Progenitor cell of endocrine pancreas (in vitro differentiated cells): ENCODE data around the gene RXFP1. TPM values are rescaled to one million over a fixed set of nuclear protein-coding genes. Genes with fewer than 3 reads are reported as not detected.

Experiments
- DNase-seq: peaks from one replicate; pipeline ENCODE4 v3.0.0; 2021; ENCODE audit warnings: low spot score; ENCODE audit not compliant: unreplicated experiment
- H3K27ac Mint-ChIP-seq: 2 replicates; pipeline ENCODE4 v1.8.0; 2021; ENCODE audit warnings: mild to moderate bottlenecking, moderate library complexity, mixed read lengths
- H3K27me3 Mint-ChIP-seq: 2 replicates; pipeline ENCODE4 v1.8.0; 2021; ENCODE audit warnings: mixed read lengths
- H3K36me3 Mint-ChIP-seq: 2 replicates; pipeline ENCODE4 v1.8.0; 2022; ENCODE audit warnings: mixed read lengths; ENCODE audit not compliant: insufficient read depth
- H3K4me1 Mint-ChIP-seq: 2 replicates; pipeline ENCODE4 v1.8.0; 2021; ENCODE audit warnings: low read depth, mixed read lengths
- H3K4me3 Mint-ChIP-seq: 2 replicates; pipeline ENCODE4 v1.8.0; 2021; ENCODE audit warnings: low read depth, mild to moderate bottlenecking, moderate library complexity, mixed read lengths
- H3K9me3 Mint-ChIP-seq: 2 replicates; pipeline ENCODE4 v1.8.0; 2021; ENCODE audit warnings: low read depth, mixed read lengths
- total RNA-seq: library from RNA; stranded (reverse); gene quantifications from 2 replicates; pipeline ENCODE4 v1.2.1, GENCODE V29; 2021
- TF ChIP-seq, protein P1 (sequence below): fragments of 200-600 bp; sonication (generic); IDR thresholded peaks from one replicate; pipeline ENCODE4 v1.5.0; 2021; ENCODE audit warnings: antibody characterized with exemption, mild to moderate bottlenecking; ENCODE audit not compliant: unreplicated experiment

RXFP1 gene
- total RNA-seq, 1 donor from 2014 or later, result not detected

DNA sequence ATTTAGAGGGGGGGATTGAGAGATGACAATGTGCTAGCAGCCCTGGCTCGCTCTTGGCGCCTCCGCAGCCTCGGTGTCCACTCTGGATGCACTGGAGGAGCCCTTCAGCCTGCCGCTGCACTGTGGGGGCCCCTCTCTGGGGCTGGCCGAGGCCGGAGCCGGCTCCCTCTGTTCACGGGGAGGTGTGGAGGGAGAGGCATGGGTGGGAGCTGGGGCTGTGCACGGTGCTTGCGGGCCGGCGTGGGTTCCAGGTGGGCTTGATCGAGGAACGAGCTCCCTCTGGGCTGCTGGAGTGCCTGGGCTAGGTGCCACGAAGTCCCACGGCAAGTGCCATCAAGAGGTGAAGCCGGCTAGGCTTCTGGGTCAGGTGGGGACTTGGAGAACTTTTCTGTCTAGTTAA lies 143.1 kb downstream of the RXFP1 start:
- H3K4me3 Mint-ChIP-seq, result no peak overlapping the region
- no peaks in the 10 kb centered on the region for H3K27me3 Mint-ChIP-seq
- TF ChIP-seq, protein P1, sequence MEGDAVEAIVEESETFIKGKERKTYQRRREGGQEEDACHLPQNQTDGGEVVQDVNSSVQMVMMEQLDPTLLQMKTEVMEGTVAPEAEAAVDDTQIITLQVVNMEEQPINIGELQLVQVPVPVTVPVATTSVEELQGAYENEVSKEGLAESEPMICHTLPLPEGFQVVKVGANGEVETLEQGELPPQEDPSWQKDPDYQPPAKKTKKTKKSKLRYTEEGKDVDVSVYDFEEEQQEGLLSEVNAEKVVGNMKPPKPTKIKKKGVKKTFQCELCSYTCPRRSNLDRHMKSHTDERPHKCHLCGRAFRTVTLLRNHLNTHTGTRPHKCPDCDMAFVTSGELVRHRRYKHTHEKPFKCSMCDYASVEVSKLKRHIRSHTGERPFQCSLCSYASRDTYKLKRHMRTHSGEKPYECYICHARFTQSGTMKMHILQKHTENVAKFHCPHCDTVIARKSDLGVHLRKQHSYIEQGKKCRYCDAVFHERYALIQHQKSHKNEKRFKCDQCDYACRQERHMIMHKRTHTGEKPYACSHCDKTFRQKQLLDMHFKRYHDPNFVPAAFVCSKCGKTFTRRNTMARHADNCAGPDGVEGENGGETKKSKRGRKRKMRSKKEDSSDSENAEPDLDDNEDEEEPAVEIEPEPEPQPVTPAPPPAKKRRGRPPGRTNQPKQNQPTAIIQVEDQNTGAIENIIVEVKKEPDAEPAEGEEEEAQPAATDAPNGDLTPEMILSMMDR, result no peak
- H3K4me1 Mint-ChIP-seq, result peaks cover 10% of the 10 kb centered on the region
- no peak overlapping the region for H3K27ac Mint-ChIP-seq
- peaks cover 13% of the 10 kb centered on the region for H3K36me3 Mint-ChIP-seq
- DNase-seq, result no peak
- no peaks in the 10 kb centered on the region for H3K9me3 Mint-ChIP-seq

DNA sequence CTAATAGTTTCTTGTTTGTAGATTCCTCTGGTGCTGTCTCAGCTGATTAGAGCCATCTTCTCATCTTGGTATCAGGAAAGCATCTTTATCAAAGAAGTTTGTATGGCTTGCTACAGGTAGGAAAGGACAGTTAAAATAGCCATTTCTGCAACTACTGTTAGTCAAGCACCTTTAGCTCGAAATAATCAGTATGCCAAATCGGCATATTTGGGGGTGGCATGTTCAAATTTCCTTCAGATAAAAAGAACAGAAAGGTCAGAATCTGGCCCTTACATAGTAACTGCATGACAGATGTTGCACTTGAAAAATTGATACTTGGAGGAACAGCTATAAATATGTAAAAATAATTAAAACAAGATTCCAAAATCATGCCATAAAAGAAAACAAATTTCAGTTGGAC lies 145.2 kb downstream of the RXFP1 start:
- Mint-ChIP-seq H3K9me3 (no peaks in the 10 kb centered on the region), H3K4me1 (peaks cover 18% of the 10 kb centered on the region), H3K27ac (no peak overlapping the region)

DNA sequence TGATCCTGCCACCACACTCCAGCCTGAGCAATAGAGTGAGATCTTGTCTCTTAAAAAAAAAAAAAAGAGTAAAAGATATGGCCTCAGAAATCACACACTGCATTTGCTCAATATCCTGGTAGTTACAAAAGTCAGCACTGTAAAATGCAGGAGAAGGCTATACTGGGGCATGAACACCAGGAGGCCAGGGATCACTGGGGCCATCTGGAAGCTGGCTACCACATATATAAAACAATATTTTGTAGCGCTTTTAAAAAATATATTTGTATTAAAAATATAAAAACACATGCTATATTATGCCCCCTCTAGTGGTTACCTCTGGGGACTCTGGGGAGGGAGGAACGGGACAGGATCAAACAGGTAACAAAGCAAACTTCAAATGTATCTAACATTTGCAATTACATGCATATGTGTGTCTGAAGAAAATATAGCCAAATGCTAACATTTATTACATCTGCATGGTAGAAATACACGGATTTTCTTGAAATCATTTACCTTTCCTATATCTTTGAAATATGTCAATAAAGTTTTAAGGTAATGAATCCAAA lies 146.0 kb downstream of the RXFP1 start:
- H3K27ac Mint-ChIP-seq, result no peak overlapping the region
- peaks cover 13% of the 10 kb centered on the region for H3K36me3 Mint-ChIP-seq
- no peaks in the 10 kb centered on the region for H3K27me3 Mint-ChIP-seq
- H3K4me3 Mint-ChIP-seq, result no peak overlapping the region
- no peaks in the 10 kb centered on the region for H3K9me3 Mint-ChIP-seq
- TF ChIP-seq, protein P1, result peak; percentile 64
- H3K4me1 Mint-ChIP-seq, result peaks cover 21% of the 10 kb centered on the region
- no peak for DNase-seq

More for the DNA sequence above, 145.2 kb downstream of the RXFP1 start:
- no peak overlapping the region for H3K4me3 Mint-ChIP-seq
- no peaks in the 10 kb centered on the region for H3K27me3 Mint-ChIP-seq
- TF ChIP-seq, protein P1, result no peak
- no peak for DNase-seq
- H3K36me3 Mint-ChIP-seq, result peaks cover 13% of the 10 kb centered on the region

DNA sequence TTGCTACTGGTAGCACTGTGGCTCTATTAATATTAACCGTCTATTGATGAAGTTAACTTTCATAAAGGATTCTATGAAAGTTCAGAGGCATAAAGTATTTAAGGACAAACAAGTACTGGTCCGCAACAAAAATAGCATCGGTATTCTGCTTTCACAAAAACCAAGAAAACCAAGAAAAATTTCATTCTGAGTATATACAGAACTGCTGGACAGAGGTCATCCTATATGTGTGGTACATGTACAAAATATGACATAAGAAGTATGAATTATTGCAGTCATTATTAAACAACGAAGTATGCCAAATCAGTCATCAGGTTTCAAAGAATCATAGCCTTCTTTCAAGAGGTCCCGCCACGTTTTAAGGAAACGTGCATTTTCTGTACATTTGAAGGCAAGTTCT lies 147.6 kb downstream of the RXFP1 start:
- TF ChIP-seq, protein P1, result no peak
- no peak overlapping the region for H3K27ac Mint-ChIP-seq
- H3K36me3 Mint-ChIP-seq, result peaks cover 13% of the 10 kb centered on the region
- H3K4me1 Mint-ChIP-seq, result peaks cover 17% of the 10 kb centered on the region
- H3K27me3 Mint-ChIP-seq, result no peaks in the 10 kb centered on the region
- H3K4me3 Mint-ChIP-seq, result peak overlapping the region; percentile 46
- no peak for DNase-seq
- no peaks in the 10 kb centered on the region for H3K9me3 Mint-ChIP-seq

DNA sequence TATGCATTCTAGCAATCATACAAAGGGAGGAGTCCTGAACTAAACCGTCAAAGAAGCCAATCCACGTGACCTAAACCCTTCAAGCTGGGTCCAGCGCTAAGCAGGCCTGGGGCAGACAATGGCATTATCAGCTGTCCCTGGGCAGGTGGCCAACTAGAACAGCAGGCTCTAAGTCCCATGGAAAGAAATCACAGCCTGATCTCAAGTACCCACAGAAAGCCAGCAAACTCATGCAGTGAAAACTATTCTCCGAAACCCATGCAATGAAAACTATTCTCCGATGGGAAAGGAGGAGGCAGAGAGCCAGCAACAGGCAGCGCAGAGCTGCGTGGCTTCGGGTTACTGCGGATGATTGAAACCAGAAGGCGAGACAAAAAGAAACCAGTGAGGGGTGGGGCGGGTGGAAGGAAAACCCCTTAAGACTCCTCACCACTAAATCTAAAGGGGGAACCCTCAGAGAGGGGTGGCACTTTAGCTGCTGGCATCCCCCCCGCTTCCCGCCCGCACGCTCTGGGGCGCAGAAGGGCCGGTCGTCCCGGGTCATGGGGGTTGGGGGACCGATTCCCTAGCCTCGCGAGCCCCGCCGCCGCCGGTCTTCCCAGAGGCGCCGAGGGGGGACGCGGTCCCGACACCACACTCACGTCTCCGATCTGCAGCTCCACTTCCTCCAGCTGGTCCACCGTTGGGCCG lies 149.4 kb downstream of the RXFP1 start:
- H3K27me3 Mint-ChIP-seq, result no peaks in the 10 kb centered on the region
- TF ChIP-seq, protein P1, result no peak

More for the DNA sequence above, 149.4 kb downstream of the RXFP1 start:
- H3K36me3 Mint-ChIP-seq, result peaks cover 4% of the 10 kb centered on the region
- no peaks in the 10 kb centered on the region for H3K9me3 Mint-ChIP-seq
- peaks cover 17% of the 10 kb centered on the region for H3K4me1 Mint-ChIP-seq
- H3K4me3 Mint-ChIP-seq, result peak overlapping the region; percentile 98
- peak; percentile 20 for DNase-seq
- H3K27ac Mint-ChIP-seq, result peak overlapping the region; percentile 99
